OCI-M2 (cell line): ENCODE results near the gene UBE2G2.

Experiments used
- DNase-seq: peaks from one replicate; lab custom pipeline; 2025; ENCODE audit not compliant: unreplicated experiment; lab: John Stamatoyannopoulos, UW

The UBE2G2 gene

DNA sequence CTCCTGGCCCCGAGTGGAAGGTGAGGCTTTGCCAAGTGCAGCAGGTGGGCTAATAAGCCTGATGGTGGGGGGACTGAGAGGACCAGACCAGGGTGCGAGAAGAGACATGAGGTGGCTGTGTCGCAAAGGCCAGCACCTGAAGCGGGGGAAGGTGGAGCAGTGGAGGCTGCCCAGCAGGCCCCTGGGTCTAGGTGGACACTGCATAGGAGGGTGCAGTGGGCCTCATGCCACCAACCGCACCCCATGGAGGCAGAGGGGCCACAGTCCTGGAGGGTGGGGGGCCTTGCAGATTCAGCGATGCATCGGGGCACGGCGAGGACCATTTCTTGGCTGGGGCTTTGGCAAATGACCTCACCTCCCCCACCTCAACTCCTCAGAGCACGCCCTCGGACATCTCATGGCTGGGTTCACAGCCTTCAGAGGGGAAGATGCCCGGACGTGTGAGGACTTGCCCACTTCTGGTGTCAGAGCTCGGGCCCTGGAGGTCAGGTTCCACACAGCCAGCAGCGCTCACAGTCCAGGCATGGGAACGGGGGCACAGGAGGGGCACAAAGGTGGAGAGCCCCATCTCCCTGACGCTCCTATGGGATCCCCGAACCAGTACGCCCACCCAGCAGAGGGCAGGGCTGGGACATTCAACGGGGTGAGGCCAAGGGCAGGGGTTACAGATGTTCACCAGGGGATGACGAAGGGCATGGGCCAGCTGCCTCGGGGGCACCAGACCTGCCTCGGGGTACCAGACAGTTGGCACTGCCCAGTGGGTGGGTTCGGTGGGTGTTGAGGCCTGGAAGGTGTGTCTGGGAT, 35.4 kb downstream of the UBE2G2 start:
- no peak for DNase-seq

DNA sequence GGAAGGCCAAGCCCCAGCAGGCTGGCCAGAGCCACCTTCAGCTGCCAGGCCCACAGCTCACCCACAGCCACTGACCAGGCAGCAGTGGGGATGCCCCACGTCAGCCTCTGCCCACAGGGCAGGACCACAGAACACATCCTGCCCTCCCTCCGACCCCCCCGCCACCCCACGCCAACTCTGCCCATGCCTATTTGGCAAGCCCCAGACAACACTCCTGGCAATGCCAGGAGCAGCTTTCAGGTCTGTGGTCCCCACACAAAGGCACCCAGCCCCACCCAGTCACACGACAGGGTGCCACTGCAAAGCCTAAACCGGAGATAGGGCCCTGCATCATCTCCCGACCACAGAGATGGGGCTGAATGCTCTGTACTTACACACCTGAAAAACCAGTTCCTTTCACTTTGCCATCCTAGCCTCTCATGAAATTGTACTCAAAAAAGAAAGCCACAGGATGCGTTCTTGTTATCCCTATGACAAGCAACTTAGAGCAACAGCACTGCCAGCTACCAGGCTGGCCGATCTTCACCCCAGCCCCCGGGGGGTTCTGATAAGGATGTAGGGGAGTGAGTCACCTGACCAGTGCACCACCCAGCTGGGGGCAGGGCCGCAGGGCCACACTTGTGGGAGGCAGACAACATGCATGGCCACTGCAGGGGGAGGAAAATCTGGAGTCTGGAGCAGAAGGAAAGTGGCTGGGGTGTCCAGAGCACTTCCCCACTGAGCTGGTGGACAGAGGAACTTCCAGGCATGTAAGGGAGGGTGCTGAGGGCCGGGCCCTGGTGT, 36.2 kb downstream of the UBE2G2 start:
- DNase-seq, result peak; percentile 52

DNA sequence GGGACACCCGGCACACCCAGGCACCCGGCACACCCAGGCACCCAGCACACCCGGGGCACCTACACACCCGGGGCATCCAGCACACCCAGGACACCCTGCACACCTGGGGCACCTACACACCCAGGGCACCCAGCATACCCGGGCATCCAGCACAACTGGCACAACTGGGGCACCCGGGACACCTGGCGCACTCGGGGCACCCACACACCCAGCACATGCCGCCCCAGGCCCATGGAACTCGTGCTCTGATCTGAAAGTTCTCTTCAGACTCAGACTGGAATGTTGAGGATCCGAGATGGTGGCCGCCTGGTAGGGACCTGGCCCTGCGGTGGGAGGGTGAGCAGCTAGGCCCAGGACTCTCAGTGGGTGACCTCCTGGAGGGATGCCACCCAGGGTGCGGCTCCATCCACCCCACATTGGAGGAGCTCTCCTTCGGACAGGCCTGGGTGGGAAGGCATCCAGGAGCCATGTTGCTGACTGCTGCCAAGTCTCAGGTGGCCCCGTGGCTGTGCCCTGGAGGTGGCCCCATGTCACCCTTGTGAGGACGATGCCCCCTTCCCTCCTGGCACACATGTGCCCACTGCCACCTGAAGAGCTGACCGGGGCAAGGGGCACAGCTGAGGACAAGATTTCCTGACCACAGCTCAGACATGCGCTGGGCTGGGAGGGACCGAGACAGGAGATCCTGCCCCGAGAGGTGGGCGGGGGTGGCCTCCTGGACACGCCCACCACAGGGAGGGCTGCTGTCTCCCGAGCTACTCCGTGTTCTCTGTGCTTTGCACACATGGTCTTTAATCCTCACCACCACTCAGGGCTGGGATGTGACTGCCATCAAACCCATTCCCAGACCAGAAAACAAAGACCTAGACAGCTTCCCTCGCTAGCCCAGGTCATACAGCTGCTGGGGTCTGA, 37.0 kb downstream of the UBE2G2 start:
- no peak for DNase-seq

DNA sequence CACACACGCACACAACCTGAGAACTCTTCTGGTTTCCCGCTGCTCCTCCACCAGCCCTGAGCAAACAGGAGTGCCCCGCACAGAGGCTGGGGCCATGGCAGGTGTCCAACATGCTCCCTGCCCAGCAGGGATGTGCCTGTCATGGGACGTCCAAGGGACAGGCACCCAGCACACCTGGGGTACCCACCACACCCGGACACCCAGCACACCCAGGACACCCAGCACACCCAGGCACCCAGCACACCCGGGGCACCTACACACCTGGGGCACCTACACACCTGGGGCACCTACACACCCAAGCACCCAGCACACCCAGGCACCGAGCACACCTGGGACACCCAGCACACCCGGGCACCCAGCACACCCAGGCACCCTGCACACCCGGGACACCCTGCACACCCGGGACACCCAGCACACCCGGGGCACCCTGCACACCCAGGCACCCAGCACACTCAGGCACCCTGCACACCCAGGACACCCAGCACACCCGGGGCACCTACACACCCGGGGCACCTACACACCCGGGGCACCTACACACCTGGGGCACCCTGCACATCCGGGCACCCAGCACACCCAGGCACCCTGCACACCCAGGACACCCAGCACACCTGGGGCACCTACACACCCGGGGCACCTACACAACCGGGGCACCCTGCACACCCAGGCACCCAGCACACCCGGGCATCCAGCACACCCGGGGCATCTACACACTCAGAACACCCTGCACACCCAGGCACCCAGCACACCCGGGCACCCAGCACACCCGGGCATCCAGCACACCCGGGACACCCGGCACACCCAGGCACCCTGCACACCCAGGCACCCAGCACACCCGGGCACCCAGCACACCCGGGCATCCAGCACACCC, 37.9 kb downstream of the UBE2G2 start:
- no peak for DNase-seq

DNA sequence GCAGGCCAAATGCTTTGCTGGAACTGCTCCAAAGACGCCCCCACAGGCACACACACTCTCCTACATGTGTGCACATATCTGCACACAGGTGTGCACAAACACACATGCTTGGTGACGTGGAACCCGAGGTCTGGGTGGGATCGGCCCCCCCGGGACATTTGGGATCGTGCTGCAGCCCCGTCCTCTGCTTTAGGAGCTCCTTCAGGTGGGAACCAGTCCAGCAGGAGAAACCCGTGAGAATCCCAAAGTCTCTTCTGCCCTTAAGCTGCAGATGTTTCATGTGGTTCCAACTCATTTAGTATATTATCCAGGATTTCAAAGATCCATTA, 38.6 kb downstream of the UBE2G2 start:
- DNase-seq, result no peak

DNA sequence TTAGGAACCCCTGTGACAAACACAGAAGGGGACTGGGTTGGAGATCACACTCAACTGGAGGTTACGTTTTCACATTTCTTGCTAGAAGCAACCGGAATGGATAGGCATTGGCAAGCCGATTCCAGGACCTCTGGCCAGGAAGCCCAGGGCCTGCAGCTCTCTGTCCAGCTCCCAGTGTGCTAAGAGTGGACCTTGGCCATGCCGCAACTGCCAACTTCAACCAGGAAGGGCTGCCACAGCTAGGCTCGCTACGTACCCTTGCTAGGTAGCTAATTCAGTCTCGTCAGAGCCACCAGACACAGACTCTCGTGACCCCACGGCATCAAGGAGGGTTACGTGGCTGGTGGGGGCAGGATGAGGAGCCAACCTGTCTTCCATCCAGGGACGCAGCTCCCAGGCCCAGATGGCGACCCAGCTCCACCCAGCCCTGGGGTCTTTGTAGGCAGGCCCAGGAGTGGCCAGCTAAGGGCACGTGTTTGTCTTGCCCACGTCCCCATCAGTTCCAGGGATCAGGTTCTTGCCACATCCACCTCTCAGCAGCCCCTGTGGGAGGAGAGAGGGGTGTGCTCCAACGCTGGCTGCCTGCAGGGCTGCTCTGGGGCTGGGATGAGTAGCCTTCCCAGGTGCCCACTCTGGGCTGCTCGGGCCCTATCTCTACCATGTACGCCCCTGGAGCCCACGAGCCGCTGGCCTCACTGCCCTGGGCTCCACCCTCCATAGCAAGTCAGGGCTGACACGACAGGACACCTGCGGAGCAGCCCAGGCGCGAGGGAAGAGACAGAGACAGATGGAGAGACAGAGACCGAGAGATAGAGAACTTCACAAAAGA, 39.2 kb downstream of the UBE2G2 start:
- no peak for DNase-seq

DNA sequence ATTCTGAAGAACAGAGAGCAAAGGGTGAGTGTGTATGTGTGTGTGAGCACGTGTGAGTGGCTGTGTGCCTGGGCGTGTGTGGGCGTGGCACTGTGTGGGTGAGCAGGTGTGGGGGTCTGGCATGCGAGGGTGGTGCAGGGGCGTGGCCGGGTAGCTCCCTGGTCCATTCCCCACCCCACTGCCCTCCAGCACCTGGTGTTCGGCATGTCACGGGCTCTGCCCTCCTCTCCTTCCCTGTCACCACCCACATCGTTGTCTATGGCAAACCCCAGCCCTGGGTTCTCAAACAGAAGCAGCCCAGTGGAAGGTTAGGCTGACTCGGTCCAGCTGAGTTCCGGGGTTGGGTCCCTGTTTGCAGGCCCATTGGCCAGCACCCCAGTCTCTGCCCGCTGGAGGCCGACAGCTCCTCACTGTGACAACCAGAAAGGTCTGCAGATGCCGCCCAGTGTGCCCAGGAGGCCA, 39.8 kb downstream of the UBE2G2 start:
- DNase-seq, result no peak

DNA sequence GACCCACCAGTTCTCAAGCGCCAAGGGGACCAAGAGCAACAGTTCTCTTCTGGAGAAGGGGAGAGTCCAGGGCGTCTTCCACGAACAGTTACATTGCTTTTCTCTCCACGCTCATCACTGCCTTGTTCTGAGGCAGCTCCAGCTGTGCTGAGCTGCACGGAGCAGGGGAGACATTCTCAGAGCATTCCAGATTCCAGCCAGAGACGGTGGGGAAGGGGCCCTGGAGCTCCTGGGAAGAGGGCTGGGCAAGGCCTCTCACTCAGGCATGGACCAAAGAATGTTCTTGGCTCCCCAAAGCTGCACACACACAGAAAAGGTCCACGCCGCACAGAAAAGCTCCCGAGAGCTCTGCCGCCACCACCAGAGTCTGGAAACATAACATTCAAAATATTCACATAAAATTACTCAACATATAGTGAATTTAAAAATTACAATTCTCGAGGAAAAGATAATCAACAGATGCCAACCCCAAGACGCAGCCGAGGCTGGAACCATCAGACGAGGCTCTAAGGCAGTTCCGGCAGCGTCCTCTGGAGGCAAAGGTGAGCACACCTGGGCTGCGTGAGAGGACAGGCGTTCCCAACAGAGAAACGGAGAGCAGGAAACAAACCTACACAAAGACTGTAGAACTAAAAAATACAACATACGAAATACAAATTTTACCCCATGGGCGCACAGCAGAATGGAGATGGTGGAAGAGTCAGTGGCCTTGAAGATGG, 40.5 kb downstream of the UBE2G2 start:
- no peak for DNase-seq

DNA sequence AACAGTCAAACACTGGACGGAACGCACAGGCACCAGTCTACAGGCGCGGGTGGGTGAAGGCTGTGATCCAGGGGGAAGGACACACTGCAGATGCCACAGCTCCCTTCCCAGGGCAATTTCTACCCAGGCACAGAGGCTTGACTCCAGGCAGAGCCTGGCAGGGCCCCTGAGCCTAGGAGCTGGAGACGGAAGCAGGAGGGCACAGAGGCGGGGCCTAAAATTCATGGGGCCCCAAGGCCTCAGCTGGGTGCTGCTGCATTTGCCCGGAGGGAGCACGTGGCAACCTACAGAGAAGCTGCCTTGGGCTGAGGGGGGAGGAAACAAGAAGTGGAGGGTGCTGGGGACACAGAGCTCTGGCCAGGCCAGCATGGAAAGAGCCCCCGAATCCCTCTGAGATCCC, 41.2 kb downstream of the UBE2G2 start:
- no peak for DNase-seq

DNA sequence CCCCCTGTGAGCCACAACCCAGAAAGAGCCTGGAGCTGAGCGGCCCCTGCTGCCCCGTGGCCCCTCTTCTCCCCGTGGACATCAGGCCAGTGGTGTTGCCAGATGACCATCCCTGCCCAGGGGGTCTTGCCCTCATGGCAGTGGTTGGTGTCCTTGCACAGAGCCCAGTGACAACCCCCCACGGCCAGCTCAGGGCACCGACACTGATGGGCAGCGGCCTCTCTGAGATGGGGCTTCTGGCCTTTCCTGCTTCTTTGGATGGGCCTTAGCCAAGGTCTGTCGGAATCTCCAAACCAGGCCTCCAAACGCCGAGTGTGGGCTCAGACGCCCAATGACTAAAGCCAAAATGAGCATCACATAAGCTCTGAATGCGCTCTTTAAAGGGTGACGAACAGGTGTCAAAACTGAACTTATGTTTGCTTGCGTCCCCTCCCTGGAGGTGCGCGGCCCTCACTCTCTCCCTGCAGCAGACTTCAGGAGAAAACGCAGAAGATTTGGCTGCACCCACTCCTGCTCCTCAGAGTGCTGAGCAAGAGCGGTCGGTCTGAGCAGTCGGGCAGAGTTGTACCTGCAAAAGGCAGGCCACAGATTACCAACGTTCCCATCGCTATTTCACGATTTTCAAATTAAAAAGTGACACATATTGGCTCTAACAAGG, 41.9 kb downstream of the UBE2G2 start:
- no peak for DNase-seq

DNA sequence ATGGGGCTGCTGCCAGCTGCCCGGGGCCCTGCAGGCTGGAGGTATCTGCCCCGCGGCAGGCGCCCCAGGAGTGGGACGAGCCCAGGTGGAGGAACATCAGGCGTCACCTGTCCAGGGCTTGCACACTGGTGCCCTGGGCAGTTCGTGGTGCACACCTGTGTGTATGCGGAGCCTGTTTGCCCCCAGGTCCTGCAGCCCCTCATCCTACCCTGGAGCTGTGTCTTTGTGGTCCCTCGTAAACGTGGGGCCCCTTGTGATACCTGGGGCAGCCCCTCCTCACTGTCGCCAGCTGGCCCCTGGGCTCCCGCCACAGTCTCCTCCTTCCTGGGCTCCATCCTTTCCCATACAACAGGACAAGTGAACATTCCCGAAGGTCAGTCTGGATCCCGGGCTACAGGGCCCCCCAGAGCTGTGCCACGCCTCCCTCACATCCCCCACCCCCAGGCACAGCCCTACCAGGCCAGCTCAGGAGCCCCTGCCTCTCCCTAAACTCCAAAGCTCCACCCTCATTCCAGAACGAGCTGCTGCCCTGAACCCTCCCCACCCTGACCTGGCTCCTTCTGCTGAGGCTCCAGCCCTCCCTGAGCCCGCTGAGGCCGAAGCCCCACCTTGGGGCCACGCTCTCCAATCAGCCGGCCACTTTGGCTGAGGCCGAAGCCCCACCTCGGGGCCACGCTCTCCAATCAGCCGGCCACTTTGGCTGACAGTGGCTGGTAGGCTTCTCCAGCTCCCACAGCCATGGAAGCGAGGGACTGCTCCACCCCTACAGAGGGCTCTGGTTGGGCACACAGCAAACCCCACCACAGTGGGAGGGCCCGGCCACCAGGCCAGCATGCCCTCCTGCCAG, 42.6 kb downstream of the UBE2G2 start:
- no peak for DNase-seq

DNA sequence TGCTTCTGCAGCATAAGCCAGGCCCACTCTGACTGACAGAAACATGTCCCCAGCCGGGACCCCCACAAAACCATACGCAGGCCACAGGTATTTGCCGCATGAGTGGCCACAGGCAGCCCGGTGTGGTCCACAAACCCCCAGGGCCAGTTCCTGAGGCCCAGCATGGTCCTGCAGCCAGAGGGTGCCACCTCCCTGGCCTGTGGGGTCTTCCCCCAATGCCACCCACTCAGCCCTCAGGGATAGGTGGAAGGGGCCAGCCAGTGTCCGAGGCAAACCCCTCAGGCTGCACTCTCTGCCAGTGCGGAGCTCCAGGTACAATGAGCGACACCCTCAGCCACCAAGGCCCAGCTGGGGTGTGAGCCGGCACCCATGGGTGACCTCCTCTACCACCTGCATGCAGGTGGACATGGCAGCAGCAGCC, 43.5 kb downstream of the UBE2G2 start:
- no peak for DNase-seq

DNA sequence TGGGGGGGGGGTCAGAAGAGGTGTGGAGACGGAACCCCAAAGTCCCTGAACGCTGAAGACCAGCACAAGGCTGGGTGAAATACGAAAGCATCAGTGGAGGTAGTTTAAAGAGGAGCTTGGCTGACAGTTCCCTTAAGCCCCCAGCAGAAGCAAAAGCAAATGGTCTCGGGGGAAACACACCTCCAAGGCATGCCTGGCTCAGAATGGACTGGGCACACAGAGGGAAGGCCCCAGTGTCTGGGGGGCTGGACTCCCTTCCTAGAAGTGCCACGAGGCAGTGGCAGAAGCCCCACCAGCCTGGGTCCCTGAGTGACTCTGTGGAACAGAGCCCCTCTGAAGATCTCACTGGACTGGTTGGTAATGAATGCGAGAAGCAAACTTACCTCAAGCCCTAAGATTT, 43.9 kb downstream of the UBE2G2 start:
- no peak for DNase-seq

DNA sequence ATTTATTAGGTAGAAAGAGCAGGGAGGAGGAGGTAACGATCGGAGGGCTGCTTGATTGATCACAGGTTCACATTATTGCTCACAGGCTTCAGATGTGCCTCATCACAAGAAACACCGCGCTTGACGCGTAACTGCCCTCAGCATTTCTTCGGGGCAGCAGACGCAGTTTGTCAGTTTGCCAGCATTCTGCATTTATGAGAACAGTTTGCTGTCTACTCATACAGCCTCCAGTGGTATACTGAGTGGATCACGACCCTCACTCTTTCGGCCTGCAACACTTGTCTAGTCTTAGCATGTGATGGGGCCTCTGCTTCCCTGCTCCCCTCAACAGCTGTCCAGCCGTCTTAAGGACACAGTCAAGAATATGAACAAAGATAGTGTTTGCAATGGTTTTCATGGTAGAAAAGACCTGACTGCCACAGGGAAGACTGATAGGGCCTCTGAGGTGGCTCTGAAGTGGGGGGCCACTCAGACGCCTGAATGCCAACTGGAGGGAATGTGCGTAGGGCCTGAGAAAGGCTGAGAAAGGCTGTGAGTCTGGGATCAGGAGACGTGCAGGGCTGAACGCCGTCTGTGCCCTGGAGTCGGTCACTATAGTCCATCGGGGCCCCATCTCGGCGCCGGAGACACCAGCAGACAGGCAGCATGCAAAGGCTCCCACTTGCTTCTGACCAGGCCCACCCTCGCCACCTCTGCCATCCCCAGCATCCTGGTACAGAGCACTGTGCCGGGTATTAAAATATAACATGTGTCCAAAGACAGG, 45.0 kb downstream of the UBE2G2 start:
- no peak for DNase-seq

DNA sequence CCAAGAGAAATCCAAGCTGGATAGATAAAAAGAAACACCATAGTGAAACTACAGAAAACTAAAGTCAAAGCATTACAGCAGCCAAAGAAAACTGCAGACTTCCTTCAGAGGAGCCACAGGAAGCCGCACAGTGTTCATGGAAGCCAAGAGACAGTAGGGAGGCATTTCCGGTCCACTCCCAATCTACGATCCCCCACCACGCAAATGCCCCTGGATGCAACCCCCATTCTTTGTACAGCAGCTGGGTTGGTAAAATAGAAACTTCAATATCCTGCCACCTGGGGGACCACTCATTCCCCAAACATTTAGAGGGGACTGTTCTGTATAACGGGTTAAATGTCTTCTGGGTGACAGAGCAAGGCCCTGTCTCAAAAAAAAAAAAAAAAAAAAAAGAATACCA, 46.4 kb downstream of the UBE2G2 start:
- DNase-seq, result no peak

DNA sequence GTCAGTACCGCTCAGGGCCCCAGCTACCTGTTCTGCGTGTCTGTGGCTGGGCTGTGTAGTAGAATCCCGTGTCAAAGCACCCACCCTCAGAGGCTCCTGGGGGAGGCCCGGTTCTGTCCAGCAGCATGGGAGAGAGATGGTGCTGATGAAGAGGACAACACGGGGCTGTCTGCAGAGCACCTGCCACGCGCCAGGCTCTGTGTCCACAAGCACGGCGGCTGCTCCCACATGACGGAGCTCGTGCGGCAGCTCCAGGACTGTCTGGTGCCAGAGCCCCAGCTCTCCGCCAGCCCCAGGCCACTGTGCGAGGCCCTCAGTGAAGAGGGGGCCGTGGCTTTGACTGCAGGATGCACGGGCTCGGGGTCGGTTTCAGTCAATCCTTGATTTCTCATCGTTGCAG, 48.3 kb downstream of the UBE2G2 start:
- no peak for DNase-seq
